ENCODE measurements around the gene C3.
"Not testable (repeated sequence)": the region's sequence is repeated elsewhere in the genome, so short reads cannot be mapped to it uniquely, and the experiment has no call there.

Gene C3

GRCh38 chr19:6712692-6713670 lies 7.5 kb downstream of the C3 start:
- DNase-seq, result no peak

GRCh38 chr19:6712231-6712630 lies 8.2 kb downstream of the C3 start:
- DNase-seq, result no peak

GRCh38 chr19:6711605-6712004 lies 8.8 kb downstream of the C3 start:
- no peak for DNase-seq

DNA sequence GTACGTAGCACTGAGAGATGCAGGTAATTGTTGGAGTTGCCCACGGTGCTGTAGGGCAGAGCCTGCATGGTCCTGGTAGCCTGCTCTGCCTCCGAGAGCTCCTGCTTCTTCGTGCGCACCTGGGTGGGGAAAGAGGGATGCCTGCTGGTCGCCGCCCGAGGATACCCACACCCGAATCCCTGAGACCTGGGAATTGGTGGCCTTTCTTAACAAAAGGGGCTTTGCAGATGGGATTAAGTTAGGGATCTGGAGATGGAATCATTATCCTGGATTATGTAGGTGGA lies 9.4 kb downstream of the C3 start:
- DNase-seq, result no peak

DNA sequence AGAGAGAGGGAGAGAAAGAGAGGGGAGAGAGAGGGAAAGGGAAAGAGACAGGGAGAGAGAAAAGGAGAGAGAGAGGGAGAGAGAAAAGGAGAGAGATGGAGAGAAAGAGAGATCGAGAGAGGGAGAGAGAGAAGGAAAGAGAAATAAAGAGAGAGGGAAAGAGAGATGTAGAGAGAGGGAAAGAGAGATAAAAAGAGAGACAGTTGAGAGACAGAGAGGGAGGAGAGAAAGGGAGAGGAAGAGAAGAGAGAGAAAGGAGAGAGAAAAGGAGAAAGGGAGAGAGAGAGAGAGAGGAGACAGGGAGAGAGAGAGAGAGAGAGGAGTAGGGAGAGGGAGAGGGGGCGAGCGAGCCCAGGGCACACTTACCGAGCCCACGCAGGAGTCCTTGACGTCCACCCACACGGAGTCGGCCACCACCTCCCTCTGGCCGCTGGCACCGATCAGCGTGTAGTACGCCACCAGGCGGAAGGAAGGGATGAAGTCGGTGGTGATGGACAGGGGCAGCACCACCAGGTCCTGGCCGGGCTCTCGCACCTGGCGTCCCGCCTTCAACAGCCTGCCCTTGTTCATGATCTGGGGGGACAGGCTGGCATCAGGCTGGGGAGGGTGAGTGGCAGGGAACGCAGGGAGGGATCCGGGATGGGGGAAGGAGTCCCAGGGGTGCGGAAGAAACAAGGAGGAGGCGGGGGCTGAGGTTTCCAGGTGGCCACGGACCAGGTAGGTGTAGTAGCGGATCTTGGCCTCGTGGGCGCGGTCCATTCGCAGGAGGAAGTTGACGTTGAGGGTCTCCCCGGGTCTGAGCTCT lies 10.0 kb downstream of the C3 start:
- peak; percentile 46 to 70 (median 59) for DNase-seq

- DNase-seq, result no peak
These were observed 10.9 kb downstream of the C3 start for GRCh38 chr19:6709549-6709948.

GRCh38 chr19:6708913-6709312 lies 11.5 kb downstream of the C3 start:
- DNase-seq, result not testable (repeated sequence)

DNA sequence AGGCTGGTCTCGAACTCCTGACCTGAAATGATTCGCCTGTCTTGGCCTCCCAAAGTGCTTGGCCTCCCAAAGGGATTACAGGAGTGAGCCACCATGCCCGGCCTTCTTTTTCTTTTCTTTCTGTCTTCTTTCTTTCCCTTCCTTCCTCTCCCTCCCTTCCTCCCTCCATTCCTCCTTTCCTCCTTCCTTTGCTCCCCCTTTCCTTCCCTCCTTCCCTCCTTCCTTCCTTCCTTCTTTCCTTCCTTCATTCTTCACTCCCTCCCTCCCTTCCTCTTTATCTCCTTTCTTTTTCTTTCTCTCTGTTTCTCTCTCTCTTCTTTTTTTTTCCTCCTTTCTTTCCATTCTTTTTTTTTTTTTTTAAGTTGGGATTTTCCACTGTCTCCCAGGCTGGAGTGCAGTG lies 12.1 kb downstream of the C3 start:
- DNase-seq, result no peak

- DNase-seq, result no peak
These were observed 12.8 kb downstream of the C3 start for GRCh38 chr19:6707658-6708018.

- DNase-seq, result no peak
These were observed 13.3 kb downstream of the C3 start for GRCh38 chr19:6707011-6707657.

DNA sequence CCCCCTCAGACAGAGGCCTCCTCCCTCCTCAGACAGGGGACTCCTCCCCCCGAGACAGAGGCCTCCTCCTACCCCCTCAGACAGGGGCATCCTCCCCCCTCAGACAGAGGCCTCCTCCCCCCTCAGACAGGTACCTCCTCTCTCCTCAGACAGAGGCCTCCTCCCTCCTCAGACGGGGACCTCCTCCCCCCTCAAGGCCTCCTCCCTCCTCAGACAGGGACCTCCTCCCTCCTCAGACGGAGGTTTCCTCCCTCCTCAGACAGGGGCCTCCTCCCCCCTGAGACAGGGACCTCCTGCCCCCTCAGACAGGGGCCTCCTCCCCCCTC lies 13.9 kb downstream of the C3 start:
- no peak for DNase-seq

- no peak for DNase-seq
These were observed 14.4 kb downstream of the C3 start for GRCh38 chr19:6705931-6706632.

DNA sequence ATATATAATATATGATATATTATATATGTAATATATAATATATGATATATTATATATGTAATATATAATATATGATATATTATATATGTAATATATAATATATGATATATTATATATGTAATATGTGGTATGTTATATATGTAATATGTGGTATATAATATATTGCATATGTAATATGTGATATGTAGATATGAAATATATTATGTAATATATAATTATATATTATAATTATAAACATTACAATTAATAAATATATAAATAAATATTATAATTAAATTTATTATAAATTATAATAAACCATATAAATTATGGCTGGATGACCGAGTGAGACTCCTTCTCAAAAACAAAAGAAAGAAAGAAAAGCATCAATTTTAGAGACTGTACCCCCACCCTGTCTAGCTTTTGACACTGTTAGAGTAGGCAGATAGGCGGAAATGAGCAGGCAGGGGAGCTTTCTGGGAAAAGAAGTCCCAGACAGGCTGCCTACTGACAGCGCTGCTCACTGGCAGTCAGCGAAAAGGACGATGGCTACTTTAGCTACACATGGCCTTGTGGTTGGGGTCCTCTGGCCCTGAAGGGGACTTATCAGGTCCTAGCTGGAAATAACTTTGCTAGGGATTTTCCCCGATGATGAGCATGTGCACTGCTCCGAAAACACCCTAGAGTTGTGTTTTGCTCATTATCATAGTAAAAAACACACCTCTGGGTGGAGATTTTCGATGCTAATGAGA lies 19.7 kb downstream of the C3 start:
- DNase-seq, result no peak

- DNase-seq, result no peak
These were observed 20.5 kb downstream of the C3 start for GRCh38 chr19:6699935-6700334.

DNA sequence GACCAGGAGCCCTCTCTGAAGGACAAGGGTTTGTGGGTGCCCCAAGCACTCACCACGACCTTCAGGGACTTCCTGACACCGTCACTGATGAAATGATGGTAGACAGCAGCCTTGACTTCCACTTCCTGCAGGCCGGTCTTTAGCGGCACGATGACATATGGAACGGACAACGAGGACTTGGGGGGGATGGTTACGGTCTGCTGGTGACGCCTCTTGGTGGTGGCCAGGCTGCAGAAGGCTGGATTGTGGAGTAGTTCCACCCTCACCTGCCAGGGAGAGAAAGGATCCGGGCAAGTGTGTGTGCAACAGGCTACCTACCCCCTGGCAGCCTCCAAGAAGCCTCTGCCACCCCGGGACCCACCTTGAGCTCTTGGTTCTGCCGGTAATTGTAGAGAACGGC lies 23.2 kb downstream of the C3 start:
- DNase-seq, result peak; percentile 31 to 51 (median 42)

DNA sequence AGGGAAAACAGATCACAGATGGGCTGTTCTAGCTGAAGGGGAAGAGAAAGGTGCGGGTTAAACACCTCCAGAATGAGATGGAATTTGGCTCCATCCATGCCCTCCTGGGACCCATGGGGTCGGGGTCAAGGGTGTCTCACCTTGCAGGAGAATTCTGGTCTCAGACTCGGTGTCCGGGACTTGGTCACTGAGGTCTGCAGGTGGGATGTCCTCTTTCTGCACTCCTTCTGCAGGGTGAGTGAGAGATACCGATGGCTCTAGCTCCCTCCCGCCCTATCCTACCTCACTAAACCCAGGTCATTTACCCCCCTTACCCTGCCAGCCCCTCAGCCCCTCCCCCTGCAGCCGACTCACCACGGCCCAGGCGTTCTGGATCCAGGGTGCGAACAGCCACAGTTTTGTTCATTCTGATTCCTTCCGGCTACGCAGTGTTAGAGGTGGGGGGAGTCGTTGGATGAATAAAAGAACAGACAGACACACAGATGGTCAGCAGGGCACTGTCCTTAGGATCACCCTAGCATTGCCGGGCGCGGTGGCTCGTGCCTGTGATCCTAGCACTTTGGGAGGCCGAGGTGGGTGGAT lies 24.1 kb downstream of the C3 start:
- DNase-seq, result no peak

- DNase-seq, result no peak
These were observed 26.2 kb downstream of the C3 start for GRCh38 chr19:6694147-6694815.

DNA sequence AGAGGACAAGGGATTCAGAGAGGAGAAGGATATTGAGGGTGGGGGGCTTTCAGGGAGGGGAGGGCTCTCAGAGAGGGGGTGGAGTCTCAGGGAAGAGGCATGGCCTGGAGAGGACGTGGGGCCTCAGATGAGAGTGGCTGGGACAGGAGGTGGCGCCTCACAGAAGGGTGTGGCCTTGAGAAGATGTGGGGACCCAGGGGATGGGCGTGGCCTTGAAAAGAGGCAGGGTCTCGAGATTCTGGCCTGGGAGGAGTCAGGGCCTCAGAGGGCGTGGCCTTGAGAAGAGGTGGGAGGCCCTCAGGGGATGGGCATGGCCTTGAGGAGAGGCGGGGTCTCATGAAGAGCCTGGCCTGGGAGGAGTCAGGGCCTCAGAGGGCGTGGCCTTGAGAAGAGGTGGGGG lies 26.8 kb downstream of the C3 start:
- DNase-seq, result no peak

- DNase-seq, result no peak
These were observed 27.4 kb downstream of the C3 start for GRCh38 chr19:6693056-6693471.

- no peak for DNase-seq
These were observed 28.4 kb downstream of the C3 start for GRCh38 chr19:6692027-6692426.

DNA sequence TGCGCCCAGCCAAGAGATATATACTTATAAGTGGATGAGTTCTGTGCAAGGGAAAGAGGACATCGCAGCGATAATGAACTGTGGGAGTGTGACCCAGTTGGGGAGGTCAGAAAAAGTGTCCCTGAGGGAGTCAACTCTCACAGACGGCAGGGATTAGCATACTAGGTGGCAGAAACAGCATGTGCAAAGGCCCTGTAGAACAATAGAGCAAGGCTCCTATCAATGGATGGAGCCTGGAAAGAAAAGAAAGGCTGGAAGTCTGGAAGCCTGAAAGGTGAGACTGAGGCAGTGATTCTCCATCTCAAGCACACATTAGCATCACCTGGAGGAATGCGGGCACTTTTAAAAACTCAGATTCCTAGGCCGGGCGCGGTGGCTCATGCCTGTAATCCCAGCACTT lies 29.1 kb downstream of the C3 start:
- no peak for DNase-seq
